Measurements from ENCODE around the gene SLC22A3. TPM values are rescaled to one million over a fixed set of nuclear protein-coding genes. Genes with fewer than 3 reads are reported as not detected.
"Not testable (repeated sequence)": the region's sequence is repeated elsewhere in the genome, so short reads cannot be mapped to it uniquely, and the experiment has no call there.

Gene SLC22A3
- total and polyA plus RNA-seq, 11 donors: 0.45 to 3.0 (median 0.75) TPM

DNA sequence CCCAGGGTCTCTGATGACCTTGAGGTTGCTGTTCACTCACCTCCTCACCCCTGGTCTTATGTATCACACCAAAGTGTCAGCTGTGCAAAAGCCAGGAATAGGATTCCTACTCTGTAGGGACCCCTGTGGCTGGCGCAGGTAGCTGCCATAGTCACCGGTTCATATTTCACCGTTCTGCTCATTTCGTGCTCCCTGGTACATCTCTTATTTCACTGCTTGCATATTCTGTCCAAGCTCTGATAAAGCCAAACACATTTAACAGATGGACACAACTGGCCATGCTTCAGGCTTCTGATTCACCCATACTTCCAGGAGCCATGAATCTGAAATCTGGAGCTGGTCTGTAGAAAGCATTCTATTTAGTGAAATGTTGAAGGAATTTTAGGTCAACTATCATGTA lies 20.5 kb downstream of the SLC22A3 start:
- intact Hi-C loops (cut with DNase I): no loop called here
- Histone ChIP-seq H3K27ac (no peak overlapping the region), H3K4me1 (no peaks in the 10 kb centered on the region), H3K9me3 (peaks cover 0 to 14% (median 2%) of the 10 kb centered on the region in 12 donors), H3K4me3 (no peak overlapping the region), H3K27me3 (no peaks in the 10 kb centered on the region), H3K36me3 (no peaks in the 10 kb centered on the region)
- 68 to 90% (median 80%) methylated on average over 4 of the region's 4 CpGs for WGBS, 4 donors
- TF ChIP-seq, protein P1, sequence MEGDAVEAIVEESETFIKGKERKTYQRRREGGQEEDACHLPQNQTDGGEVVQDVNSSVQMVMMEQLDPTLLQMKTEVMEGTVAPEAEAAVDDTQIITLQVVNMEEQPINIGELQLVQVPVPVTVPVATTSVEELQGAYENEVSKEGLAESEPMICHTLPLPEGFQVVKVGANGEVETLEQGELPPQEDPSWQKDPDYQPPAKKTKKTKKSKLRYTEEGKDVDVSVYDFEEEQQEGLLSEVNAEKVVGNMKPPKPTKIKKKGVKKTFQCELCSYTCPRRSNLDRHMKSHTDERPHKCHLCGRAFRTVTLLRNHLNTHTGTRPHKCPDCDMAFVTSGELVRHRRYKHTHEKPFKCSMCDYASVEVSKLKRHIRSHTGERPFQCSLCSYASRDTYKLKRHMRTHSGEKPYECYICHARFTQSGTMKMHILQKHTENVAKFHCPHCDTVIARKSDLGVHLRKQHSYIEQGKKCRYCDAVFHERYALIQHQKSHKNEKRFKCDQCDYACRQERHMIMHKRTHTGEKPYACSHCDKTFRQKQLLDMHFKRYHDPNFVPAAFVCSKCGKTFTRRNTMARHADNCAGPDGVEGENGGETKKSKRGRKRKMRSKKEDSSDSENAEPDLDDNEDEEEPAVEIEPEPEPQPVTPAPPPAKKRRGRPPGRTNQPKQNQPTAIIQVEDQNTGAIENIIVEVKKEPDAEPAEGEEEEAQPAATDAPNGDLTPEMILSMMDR (IDR thresholded peaks at IDR 0.05): no peak
- TF ChIP-seq POLR2A (IDR thresholded peaks at IDR 0.05): no peak
- DNase-seq: no peak
- ATAC-seq: no peak

DNA sequence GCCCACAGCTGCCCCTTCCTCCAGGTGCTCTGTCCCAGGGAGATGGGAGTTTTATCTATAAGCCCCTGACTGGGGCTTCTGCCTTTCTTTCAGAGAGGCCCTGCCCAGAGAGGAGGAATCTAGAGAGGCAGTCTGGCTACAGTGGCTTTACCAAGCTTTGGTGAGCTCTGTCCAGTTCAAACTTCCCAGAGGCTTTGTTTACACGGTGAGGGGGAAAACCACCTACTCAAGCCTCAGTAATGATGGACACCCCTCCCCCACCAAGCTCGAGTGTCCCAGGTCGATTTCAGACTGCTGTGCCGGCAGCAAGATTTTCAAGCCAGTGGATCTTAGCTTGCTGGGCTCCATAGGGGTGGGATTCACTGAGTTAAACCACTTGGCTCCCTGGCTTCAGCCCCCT lies 25.4 kb downstream of the SLC22A3 start:
- H3K27ac ChIP-seq; DNase-seq; intact Hi-C loops (cut with DNase I); H3K4me3 ChIP-seq; ATAC-seq; H3K36me3 ChIP-seq; H3K27me3 ChIP-seq; H3K4me1 ChIP-seq: not testable (repeated sequence)
- peaks cover 0 to 14% (median 2%) of the 10 kb centered on the region in 12 donors for H3K9me3 ChIP-seq
- WGBS, 4 donors: 63 to 83% (median 78%) methylated on average over 4 of the region's 4 CpGs

DNA sequence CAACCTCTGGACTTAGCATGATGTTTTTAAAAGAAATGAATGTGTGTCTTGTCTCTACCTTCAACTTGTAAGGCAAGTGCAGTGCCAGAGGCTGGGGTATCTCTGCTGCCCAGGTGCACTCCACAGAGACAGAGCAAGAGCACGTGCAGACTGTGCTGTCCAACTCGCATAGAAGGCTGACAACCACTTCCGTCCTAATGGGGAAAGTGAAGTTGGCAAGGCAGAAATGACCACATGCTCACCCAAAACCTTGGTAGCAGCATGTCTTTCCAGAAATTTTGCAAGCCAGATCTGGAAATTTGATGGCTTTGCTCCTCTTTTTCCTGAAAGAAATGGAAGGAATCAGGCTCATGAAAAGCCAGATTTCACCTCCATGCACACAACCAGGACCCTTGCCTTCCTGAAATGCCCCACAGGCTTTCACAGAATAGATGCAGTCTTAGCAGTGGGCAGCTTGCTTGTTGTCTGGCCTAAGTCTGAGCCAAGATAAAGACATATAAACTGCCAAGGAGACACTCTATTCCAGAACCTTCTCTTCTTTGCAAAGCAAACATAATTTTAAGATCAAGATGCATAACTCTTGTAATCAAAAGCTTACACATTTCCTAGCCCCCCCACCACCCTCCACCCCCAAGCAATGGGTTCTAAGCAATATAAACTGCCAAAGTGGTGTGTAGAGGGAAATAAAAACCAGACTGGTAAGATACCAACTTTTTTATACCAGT lies 26.8 kb downstream of the SLC22A3 start:
- no peak overlapping the region for H3K27ac ChIP-seq
- no peak for ATAC-seq
- H3K36me3 ChIP-seq: no peaks in the 10 kb centered on the region
- H3K4me1 ChIP-seq: no peaks in the 10 kb centered on the region
- WGBS, 4 donors: 48 to 87% (median 64%) methylated on average over 3 of the region's 3 CpGs
- DNase-seq: no peak
- intact Hi-C loops (cut with DNase I): no loop called here
- H3K27me3 ChIP-seq: no peaks in the 10 kb centered on the region
- peaks cover 0 to 8% (median 0%) of the 10 kb centered on the region in 12 donors for H3K9me3 ChIP-seq
- TF ChIP-seq POLR2A (IDR thresholded peaks at IDR 0.05): no peak
- TF ChIP-seq, protein P1 (IDR thresholded peaks at IDR 0.05): no peak
- H3K4me3 ChIP-seq: no peak overlapping the region

DNA sequence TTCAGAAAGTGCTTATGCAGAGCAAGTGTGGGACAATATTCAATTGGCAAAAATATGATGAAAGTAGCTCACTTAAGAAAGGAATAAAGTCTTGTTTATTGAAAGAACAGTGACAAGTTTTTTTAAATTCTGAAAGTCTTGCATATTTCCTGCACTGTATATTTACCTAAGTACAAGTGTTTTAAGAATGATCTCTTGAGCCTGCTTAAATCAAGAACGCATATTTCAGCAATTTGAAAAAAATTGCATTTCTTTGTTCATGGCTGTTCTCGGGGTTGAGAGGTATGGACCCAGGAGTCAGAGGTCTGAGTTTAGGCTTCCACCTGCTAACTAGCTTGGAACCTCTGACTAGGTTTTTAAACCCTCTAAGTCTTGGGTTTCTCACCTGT lies 27.4 kb downstream of the SLC22A3 start:
- no peak overlapping the region for H3K4me3 ChIP-seq
- no peak for TF ChIP-seq POLR2A (IDR thresholded peaks at IDR 0.05)
- TF ChIP-seq, protein P1 (IDR thresholded peaks at IDR 0.05): no peak
- ATAC-seq (no peak), DNase-seq (no peak)
- H3K27ac ChIP-seq: no peak overlapping the region
- WGBS, 4 donors: 88 to 94% (median 93%) methylated on average over 2 of the region's 2 CpGs
- no peaks in the 10 kb centered on the region for H3K36me3 ChIP-seq
- H3K4me1 ChIP-seq: no peaks in the 10 kb centered on the region
- intact Hi-C loops (cut with DNase I): no loop called here
- peaks cover 0 to 4% (median 0%) of the 10 kb centered on the region in 12 donors for H3K9me3 ChIP-seq
- H3K27me3 ChIP-seq: no peaks in the 10 kb centered on the region

DNA sequence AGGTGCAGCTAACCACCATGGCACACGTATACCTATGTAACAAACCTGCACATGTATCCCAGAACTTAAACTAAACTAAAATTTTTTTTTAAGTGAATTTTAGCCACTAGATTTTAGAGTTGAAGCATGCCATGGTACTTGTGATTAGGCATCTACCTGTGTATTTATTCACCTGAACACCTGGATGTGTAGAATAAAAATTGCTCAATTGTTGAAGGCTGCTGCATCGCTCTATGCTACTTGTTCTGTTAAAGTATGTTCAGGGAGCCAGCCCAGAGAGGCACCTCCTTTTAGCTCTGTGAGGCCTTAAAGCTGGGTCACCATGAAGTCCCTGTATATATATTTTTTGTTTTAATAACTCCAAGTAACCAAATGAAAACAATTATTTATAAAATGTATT lies 28.3 kb downstream of the SLC22A3 start:
- Histone ChIP-seq H3K4me1 (no peaks in the 10 kb centered on the region), H3K9me3 (peaks cover 0 to 2% (median 0%) of the 10 kb centered on the region in 12 donors), H3K36me3 (no peaks in the 10 kb centered on the region), H3K4me3 (no peak overlapping the region), H3K27me3 (no peaks in the 10 kb centered on the region), H3K27ac (no peak overlapping the region)
- 93 to 98% (median 96%) methylated on average over 2 of the region's 2 CpGs for WGBS, 4 donors
- intact Hi-C loops (cut with DNase I): no loop called here
- DNase-seq (no peak), ATAC-seq (no peak)
- TF ChIP-seq, protein P1 (IDR thresholded peaks at IDR 0.05): no peak
- no peak for TF ChIP-seq POLR2A (IDR thresholded peaks at IDR 0.05)
